SW480 (cell line): Measurements from ENCODE around the gene HOXA5.

Experiments used
- DNase-seq: peaks from one replicate; pipeline ENCODE4 v3.0.0-alpha.2; 2016; ENCODE audit warnings: low spot score

The HOXA5 gene

DNA sequence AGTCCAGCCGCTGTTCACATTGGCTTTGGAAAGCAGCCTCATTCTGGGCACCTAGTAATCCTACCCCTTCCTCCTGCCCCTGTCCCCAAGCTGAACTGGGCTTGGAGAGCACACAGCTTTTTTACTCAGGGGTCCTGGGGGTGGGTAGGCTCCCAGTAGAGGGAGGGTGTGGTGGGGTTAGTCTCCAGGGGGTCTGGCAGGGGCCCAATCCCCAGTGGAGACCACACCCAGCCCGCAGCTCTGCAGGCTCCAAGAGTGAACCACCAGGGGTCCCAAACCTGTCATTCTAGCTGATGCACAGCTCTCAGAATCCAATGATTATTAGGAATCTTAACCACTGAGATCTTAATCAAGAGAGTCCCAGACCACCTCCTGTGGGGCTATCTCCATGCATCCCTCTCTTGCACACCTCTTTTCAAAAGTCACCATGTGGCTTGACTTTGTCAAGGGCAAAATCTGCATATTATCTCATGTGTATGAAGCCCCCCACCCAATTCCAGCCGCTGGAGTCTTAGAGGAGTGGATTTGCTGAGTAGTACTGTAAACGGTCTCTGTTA is 38.9 kb upstream of the HOXA5 start:
- DNase-seq = no peak

DNA sequence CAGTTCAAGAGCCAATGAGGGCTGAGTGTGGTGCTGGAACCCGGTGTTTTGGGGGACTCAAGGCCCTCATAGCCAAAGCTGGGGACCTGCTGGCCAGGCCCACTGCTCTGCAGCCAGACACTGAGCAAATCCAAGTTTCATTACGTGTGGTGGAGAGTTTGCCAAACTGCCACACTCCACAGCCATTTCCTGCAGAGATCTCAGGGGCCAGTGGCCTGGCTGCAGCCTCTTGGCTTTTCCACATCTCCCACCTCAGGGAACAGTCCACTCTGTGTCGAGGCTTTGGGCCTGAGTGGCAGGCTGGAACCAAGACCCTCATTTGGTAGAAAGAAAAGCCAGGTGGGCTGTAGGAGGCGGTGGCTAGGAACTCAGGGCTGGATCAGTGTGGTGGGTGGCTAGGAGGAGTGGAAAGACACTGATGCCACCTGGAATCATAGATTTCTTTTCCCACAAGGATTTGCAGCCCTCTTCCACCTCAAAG is 38.4 kb upstream of the HOXA5 start:
- DNase-seq = no peak

DNA sequence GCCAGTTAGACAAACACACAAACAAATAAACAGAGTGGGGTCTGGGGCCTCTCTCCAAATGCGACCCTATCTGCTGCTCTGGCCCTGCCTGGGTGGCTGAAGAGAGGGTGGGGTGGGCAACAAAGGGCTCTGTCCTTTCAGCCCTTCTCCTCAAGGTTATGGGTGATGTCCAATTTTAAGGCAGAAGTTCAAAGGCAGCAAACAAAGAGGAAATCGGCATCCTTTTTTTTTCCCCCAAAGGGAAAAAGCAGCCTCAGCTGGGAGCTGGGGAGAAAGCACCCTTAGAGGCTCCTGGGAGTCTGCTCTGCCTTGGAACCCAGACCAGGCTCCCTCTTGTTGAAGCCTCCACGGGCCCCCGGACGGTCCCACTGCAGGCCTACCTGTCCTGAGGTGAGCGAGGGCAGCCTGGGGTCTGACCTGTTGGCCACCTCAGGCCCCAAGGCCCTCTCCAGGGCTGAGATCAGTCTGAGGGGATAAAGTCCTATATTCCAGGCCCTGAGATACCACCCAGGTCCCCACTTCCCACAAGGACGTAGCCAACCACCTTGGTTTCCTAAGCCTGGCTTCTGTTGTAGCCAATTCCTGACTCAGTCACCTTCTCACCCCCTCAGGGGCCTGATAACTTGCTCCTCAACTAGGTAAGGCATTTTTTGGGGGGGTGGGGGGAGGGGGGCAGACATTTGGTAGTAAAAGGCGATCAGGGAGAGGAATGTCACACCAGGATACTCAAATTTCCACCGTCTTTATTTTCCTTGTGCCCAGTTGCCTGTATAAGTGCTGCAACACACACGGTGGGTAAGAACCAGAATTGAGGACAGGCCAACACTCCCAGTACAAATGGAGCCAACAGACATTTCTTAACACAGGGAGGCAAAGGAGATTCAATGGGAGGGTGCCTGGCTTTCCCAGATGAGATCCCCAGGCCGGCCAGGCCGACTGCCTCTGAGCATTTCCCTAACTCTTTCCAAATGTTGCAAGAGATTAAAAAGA is 37.2 kb upstream of the HOXA5 start:
- DNase-seq = peak; percentile 12

DNA sequence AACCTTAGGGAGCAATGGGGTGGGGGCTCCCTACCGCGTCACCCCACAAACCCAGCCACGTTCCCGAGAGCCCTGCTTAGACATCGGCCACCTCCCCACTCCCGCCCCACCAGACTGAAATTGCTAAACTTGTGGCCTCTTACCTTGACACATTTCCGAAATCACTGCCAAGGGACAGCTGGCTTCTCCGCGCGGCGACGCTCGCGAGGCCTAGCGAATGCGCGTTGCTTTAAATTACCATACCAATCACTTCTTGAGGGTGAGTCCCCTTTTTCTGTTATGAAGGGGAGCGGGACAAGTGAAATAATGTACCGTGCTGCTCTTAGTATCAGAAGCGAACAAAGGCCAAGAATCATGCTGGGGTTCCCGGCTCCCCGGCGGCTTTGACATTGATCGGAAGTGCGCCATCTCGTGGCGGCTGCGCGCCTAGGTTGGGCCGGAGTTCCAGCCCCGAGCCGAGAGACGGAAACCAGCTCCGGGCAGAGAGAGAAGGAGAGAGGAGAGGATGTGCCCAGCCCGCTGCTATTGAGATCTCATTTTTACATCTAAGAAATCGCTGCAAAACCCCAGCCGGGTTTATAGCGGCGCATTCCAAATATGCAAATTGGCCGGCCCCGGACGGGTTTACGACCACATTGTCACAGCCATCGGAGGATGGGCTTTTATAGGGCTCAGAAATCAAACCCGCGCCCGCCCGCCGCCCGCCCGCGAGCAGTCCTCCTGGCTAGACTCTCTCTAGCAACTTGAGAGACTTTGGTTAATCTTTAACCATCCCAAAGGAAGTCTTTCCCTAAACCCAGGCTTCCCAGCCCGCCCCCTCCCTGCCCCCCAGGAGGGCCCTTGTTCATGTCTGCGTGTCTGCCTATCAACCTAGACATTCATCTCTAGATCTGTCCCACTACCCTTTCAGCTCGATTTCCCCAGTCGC is 36.3 kb upstream of the HOXA5 start:
- DNase-seq = peak; percentile 90

DNA sequence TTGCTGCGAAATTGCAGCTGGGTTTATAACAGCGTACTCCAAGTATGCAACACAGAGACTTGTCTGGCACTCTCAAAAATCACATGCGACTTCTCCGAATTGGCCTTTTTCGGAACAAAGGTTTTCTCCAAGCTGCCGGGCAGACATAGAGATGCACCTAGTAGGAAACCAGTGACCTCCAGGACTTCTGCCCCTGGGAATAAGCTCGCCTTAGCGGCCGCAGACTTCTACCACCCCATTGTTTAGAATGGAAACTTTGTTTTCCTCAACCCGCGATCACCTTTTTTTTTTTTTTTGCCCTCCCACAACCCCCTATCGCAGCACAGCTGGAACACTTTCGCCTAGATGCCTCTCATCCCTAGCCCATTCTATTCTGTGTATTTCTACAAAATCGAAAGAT is 35.5 kb upstream of the HOXA5 start:
- peak; percentile 53 for DNase-seq

DNA sequence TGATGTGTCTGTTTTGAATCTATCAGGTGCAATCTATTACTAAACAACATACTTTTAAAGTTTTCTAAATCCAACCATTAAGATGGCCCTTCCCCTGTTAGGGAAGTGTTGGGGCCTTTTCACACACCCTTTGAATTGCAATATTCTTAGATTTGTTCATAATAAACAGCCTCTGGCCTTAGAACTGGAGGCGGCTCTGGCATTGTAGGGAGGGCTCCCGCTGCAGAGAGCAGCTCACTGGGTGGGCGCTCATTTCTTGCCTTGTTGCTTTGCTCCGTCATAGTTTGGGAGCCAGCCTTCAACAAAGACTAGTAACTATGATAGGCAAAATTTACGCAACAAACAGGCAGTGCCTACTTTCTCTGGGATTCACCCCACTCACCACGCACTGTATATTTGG is 34.9 kb upstream of the HOXA5 start:
- DNase-seq = peak; percentile 66

DNA sequence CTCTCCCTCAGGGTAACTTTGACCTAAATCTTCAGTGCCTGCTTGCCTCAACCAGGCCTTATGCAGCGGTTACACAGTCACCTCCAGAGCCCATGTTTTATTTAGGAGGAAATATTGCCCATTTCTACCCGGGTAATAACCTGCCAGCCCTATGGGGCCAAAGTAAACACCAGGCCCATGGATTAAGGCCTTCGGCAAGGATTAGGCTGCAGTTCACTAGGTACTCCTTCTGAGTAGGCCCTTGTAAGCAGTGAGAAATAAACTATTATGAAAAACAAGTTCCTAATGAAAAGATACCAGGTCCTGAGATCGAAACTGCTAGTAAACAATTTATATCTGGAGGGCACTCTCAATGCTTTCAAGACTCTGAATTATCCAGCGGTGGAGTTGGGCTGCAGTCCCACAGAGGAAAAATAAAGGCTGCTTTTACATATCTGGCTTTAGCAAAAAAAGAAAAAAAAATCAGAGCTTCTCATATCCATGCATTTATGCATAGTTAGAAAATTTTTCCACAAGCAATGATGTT is 34.4 kb upstream of the HOXA5 start:
- peak; percentile 32 for DNase-seq

DNA sequence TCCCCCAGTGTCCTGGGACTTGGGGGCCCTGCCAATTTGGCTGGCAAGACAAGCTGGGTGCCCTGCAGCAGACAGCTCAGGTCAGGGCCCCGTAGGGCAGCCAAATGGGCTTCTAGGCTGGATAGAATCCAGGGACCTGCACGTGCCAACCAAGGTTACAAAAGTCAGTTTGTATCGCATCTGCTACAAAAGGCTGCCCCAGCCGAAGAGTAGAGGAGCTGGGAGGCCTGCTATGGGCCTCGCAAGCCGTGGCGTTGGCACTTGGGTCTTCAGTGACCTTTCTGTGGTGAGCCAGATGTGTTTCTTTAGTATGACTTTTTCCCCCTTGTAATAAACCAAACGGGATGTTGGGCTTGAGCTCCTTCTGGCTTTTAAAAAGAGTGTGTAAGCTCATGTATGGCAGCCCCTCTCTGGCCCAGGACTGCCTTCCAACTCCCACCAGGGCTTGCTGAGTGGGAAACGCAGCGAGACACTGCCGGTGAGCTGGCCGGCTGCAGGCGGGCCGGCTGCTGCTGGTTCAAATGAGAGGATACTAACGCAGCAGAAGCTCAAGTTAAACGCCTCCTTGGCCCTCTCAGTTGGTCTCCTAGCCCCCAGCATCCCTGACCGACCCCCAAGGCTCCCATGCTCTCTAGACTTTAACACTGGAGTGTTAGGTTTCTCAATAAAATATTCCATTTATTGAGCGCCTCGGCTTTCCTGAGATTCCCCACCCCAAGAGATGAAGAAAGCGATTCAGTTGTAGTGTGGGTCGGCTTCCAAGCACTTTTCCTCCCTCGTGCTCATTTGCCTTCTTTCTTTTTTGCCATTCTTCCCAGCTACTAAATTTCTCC is 33.7 kb upstream of the HOXA5 start:
- DNase-seq = peak; percentile 45

DNA sequence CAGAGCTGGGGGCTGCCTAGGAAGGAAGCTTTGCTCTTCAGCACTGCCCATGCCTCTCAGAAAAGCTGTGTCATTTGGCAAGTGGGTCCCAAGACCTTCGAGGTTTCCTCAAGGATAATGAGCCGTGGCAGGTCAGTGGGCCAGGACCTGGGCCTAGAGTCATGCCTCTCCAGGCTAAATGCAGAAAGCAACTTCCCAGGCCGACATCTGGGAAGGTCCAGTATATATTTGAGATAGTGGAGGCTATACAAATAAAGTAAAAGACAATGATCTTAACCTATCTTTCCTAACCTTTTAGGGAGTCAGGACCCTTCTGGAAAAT is 33.0 kb upstream of the HOXA5 start:
- no peak for DNase-seq

DNA sequence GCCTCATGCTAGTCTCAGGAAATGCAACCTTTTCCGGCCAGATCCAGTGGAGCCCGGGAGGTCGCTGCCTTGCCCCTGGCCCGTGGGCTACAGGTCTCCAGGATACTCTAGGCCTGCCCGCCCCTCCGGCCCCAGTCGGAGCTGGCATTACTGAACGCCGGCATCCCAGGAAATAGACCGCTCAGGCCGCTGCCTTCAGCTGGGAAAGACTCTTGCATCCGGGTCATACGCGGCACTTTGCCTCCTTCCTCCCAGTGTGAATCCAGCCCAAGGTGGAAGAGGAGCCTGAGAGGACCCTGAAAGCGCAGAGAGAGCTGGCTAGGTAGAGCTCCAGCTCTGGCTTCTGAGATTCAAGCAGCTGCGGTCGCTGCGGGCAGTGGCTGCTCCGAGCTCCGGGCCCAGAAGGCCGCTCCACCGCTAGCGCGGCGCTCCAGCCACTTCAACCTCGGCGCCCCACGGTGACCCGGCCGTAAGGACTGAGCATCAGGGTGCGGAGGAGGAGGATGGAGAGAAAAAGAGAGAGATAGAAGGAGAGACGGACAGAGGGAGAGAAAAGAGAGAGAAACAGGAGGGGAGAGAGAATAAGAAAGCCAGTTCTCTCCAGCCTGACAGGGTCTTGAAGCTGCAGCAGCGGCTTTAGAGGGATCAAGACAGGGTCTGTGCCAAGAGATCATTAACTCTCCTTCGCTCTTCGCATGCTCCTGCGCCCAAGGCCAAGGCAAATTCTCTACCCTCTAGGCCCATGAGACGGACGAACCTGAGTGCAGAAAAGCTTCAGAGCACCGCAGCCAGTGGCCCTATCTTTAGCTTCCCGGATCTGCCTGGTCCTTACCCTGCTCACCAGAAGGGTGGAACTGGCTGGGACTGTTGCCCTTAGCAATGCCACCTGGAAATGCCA is 32.4 kb upstream of the HOXA5 start:
- peak; percentile 54 for DNase-seq

DNA sequence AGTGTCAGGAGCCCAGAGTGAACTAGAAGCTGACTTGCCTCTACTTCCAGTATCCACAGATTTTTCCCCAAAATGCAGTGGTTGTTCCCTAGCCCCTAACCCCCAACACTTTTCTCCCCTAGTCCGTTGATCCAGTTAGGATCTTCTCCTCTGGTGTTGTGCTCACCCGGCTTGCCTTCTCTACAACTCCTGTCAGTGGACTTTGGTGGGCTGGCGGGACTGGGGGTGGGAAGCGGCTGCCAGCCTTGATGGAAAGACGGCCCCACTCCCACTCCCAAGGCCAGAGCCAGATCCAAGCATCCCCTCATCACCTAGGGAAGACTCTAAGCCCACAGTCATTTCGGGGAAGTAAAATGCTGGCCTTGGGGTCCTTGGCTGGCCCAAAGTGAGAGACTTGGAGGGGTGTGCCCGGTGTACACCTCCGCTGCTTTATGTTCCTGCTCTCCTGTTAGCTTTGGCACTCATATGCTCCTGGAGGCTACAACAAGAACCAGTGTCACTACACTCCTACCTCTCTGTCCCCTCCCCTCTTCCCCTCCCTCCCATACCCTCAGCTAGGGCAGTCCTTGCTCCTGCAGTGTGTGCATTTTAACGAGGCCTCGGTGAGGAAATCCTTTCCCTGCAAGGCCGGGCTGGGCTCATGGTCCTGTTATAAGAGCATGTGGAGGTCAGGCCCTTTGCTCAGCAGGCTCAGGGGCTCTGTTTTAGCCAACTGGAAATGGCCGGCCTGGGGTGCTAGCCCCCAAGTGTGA is 31.6 kb upstream of the HOXA5 start:
- peak; percentile 90 for DNase-seq

DNA sequence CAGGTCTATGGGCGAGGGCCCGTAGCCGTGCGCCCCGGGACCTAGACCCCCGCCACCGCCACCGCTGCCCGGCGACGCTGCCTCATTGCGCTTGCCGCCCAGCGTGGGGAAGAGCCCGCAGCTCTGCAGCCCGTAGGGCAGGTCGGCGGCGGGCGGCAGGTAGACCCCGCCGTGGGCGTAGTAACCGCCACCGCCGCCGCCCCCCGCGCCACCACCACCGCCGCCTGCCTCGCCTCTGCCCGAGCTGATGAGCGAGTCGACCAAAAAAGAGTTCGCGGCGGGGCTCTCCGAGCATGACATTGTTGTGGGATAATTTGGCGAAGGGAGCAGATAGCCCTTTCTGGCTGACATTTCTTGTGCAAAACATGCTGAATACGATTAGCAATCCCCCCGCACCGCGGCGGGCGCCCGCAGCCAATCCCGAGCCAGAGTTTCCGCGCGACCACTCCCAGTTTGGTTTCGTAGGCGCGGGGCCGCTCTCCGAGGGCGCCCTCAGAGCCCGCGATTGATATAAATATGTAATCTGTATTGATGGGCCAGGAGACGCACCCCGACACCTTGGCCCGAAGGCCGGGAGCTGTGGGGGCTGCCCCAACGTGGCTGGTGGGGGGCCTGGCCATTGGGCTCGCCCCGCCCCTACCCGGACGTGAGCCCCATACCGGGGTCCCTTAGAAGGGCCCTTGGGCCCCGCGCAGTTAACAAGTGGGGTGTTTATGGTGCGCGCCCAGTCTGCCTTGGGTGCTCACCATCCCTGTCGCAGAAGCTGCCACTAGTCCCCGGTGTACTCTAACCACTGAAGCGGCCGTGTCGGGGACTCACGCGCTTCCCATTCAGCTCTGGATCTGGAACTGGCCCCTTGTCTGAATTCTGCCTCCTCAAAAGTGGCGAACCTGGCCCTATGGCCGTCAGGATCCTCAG is 30.7 kb upstream of the HOXA5 start, which contains the start of gene HOXA10:
HOXA10 (minus strand) TSS at position 365 of the 918 bp plus-strand sequence; CDS start at position 351, 14 bp downstream.
- peak; percentile 65 for DNase-seq

DNA sequence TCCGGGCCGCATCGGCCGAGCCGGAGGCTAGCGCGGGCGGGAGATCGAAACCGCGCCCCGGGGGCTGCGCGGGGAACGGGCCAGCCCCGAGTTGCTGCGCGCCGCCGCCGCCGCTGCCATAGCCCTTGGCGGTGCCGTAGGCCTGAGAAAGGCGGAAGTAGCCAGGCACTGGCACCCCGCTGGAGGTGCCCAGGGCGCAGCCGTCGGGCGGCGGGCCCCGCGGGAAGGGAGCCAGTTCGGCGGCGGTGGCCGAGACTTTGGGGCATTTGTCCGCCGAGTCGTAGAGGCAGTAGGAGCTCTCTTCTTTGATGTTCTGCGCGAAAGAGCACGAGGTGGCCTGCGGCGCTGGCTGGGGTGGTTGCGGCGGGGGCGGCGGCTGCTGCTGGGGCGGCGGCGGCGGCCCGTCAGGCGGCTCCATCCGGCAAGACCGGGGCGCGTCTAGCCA is 30.1 kb upstream of the HOXA5 start:
- peak; percentile 66 for DNase-seq

DNA sequence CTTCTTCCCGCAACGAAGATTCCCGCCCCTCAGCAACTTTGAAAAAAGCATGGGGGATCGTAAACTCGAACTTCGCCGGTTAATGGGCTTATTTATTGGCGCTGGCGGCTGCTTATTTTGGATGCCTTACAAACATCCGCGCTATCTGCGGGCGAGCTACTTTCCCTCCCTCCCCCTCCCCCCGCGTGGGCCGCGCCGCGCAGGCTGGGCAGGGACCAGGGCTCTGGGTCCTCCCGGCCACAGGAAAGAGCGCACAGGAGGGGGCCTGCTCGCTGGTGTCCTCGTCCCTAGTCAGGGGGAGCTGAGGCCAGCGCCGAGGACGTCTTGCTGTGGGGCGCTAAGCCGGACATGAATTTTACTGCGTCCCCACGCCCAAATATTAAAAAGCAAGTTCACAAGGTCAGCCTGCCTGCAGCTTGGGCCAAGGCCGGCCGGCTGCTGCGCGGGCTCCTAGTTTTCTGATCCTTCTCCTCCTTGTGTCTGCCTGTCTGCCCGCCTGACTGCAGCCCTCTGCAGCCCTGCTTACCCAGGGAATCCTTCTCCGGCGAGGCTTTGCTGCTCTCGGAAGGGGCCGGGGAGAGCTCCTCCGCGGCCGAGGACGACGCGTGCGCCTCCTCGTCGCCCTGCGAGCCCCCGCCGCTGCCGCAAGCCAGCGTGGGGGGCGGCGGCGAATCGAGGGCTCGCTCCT is 29.5 kb upstream of the HOXA5 start:
- peak; percentile 69 for DNase-seq

DNA sequence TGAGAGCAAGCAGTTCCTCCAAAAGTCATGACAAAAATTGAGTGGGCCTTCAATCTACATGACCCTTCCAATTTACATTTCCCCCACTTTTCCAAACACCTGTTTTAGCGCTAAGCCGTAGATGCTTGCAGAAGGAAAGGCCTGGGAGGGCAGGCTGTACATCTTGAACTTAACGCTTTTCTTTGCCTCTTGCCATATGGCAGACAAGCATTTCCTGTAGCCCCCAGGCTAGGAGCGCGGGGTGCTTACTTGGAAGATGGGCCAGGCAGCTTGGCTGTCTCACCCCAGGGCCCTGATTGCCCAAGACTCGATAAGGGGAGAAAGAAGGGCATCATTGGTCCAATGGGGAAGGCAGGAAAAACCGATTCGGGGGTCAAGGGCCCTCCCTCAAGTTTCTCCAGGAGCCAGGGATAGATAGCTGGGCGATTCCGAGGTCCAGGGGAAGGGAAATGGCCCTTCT is 28.9 kb upstream of the HOXA5 start:
- DNase-seq = peak; percentile 64

DNA sequence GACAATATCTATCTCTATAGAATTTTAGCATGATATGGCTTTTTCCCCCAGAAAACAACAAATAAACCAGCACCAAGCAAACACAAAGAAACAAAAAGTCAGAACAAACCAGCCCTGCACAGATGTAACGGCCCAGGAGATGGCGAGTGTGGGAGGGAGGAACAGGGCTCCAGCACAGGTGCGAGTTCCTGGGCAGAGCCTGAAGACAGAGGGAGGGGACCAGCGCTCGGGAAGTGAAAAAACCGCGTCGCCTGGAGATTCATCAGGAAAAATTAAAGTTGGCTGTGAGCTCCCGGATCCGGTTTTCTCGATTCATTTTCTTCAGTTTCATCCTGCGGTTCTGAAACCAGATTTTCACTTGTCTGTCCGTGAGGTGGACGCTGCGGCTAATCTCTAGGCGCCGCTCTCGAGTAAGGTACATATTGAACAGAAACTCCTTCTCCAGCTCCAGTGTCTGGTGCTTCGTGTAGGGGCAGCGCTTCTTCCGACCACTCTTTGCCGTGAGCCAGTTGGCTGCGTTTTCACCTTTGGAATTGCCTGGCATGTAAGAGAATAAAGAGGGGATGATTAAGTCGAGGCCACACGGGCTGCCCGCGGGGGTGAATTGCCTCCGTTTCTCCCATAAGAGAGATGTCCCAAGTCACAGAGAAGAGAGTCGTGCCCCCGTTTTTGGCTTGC is 28.3 kb upstream of the HOXA5 start:
- peak; percentile 77 for DNase-seq

DNA sequence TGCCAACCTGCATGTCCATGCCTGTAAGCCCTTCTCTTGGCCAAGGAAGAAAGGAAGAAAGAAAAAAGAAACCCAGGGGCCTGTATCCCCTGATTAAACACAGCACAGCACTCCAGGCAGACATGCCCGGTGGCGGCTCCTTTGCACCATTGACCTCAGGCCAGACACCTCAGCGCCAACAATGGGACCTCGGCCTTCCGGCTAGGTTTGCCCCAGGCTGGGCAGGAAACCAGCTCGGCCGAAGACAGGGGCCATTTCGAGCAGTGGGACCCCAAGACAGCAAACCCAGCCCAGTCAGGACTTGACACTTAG is 27.8 kb upstream of the HOXA5 start:
- peak; percentile 58 for DNase-seq
